DND-41 (cell line): ENCODE measurements around the gene GSTM3.

Experiments
- ATAC-seq: fragments of 200-7000 bp; cut with Tn5 transposase; 3 replicates; pipeline ENCODE4 v1.9.1; 2021; ENCODE audit warnings: low read depth; ENCODE audit not compliant: insufficient read depth
- DNase-seq: peaks from one replicate; pipeline ENCODE4 v3.0.0-alpha.2; 2020
- H2AFZ ChIP-seq: 2 replicates; pipeline ENCODE4 v1.6.0; 2012; ENCODE audit warnings: low read depth, low read length
- H3K27ac ChIP-seq: 2 replicates; pipeline ENCODE4 v1.5.1; 2012; ENCODE audit warnings: low read length, inconsistent platforms
- H3K27me3 ChIP-seq: fragments of 200-600 bp; sonication (generic); 2 replicates; pipeline ENCODE4 v1.6.0; 2012; ENCODE audit warnings: low read length, mild to moderate bottlenecking, inconsistent platforms; ENCODE audit not compliant: insufficient read depth, poor library complexity
- H3K36me3 ChIP-seq: 2 replicates; pipeline ENCODE4 v1.5.1; 2012; ENCODE audit warnings: low read length, inconsistent platforms; ENCODE audit not compliant: insufficient read depth
- H3K4me1 ChIP-seq: 2 replicates; pipeline ENCODE4 v1.5.1; 2012; ENCODE audit warnings: mild to moderate bottlenecking, low read length; ENCODE audit not compliant: insufficient read depth
- H3K4me2 ChIP-seq: 2 replicates; pipeline ENCODE4 v1.6.0; 2012; ENCODE audit warnings: mild to moderate bottlenecking, moderate library complexity, low read length, inconsistent platforms; ENCODE audit not compliant: insufficient read depth
- H3K4me3 ChIP-seq, 2 experiments: fragments of 200-600 bp in 1 of 2; shearing (Covaris generic) in 1 of 2; 2 replicates each; pipeline ENCODE4 v1.5.1; 2012 to 2016; ENCODE audit warnings: inconsistent platforms in 2 of 2, low read length in 2 of 2, mild to moderate bottlenecking in 2 of 2, low read depth in 1 of 2, moderate library complexity in 1 of 2
- H3K79me2 ChIP-seq: 2 replicates; pipeline ENCODE4 v1.6.0; 2012; ENCODE audit warnings: low read length, inconsistent platforms; ENCODE audit not compliant: insufficient read depth
- H3K9ac ChIP-seq: 2 replicates; pipeline ENCODE4 v1.6.0; 2012; ENCODE audit warnings: low read depth, mild to moderate bottlenecking, inconsistent platforms, low read length, moderate library complexity
- H3K9me3 ChIP-seq: 2 replicates; pipeline ENCODE4 v1.5.1; 2012; ENCODE audit warnings: low read length, moderate library complexity, mild to moderate bottlenecking, inconsistent platforms; ENCODE audit not compliant: insufficient read depth, severe bottlenecking
- H4K20me1 ChIP-seq: 2 replicates; pipeline ENCODE4 v1.6.0; 2012; ENCODE audit warnings: low read length; ENCODE audit not compliant: insufficient read depth
- EZH2 ChIP-seq: IDR thresholded peaks from 3 replicates; pipeline ENCODE4 v1.6.1; 2012; ENCODE audit warnings: borderline replicate concordance, low read depth, mild to moderate bottlenecking, moderate library complexity, low read length, inconsistent platforms; ENCODE audit not compliant: severe bottlenecking
- TF ChIP-seq, protein P1 (sequence below): IDR thresholded peaks from 2 replicates; pipeline ENCODE4 v1.5.1; 2012; ENCODE audit warnings: borderline replicate concordance, low read length, moderate library complexity, mild to moderate bottlenecking; ENCODE audit not compliant: poor library complexity, severe bottlenecking; ENCODE audit errors: extremely low read depth

Gene GSTM3

DNA sequence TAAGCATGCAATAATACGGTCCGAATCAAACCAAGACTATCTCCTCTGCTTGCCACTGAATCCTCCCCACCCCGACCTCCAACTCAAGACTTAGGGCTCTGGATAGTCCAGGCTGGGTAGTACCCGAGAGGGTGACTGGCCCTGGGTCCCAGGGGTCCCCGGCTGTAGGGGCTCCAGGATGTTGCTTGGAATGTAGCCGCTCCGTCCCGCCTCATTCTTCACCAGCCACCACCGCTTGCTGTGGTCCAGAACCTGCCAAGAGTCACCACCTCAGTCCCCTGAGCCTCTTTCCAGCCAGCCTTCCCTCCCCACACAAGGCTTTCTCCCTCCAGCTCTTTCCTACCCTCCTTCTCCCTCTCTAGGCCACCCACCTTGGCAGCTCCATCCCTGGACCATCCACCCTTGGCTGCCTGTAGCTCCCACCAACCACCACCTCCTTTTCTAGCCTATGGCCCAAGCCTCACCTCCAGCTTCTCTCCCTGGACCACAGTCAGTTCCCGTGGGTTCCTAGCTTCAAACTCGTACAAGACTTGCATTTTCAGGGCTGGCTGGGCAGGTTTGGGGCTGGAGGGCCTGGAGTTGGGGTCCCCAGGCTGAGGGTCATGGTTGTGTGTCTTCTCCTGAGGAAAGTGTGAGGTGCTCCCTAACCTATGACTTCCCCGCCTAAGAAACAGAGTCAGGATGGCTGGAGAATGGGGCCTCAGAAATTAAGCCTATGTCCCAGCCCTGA, 10.9 kb upstream of the GSTM3 start:
- Histone ChIP-seq H3K9me3 (peaks cover 5% of the 10 kb centered on the region), H3K4me1 (no peaks in the 10 kb centered on the region), H3K9ac (no peak overlapping the region), H3K79me2 (no peaks in the 10 kb centered on the region), H4K20me1 (no peaks in the 10 kb centered on the region), H3K36me3 (no peaks in the 10 kb centered on the region), H3K4me3 (no peak overlapping the region), H3K27ac (no peak overlapping the region), H3K27me3 (no peaks in the 10 kb centered on the region), H2AFZ (no peak overlapping the region), H3K4me2 (no peak overlapping the region)
- DNase-seq (no peak), ATAC-seq (no peak)
- TF ChIP-seq, protein P1, sequence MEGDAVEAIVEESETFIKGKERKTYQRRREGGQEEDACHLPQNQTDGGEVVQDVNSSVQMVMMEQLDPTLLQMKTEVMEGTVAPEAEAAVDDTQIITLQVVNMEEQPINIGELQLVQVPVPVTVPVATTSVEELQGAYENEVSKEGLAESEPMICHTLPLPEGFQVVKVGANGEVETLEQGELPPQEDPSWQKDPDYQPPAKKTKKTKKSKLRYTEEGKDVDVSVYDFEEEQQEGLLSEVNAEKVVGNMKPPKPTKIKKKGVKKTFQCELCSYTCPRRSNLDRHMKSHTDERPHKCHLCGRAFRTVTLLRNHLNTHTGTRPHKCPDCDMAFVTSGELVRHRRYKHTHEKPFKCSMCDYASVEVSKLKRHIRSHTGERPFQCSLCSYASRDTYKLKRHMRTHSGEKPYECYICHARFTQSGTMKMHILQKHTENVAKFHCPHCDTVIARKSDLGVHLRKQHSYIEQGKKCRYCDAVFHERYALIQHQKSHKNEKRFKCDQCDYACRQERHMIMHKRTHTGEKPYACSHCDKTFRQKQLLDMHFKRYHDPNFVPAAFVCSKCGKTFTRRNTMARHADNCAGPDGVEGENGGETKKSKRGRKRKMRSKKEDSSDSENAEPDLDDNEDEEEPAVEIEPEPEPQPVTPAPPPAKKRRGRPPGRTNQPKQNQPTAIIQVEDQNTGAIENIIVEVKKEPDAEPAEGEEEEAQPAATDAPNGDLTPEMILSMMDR, result no peak
- no peak for TF ChIP-seq EZH2

DNA sequence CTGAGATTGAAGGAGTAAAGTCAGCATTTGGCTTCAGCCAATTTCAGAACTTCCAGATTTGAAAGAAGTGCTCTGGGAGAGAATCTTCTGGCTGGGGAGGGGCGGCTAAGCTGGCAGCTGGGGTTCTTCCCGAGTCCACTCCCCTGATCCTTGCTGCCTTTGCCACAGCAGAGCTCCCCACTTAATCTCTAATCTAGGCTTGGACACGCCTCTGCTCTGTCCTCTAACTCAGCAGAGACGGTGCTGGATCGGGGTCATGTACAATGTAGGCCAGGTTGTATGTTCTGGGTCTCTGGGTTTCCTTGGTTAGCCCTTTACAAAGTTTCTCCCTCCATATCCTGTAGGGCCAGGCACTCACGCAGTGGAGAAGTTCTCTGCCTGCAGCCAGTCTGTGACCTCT, 10.1 kb upstream of the GSTM3 start:
- H3K4me1 ChIP-seq, result no peaks in the 10 kb centered on the region
- H3K4me3 ChIP-seq, result no peak overlapping the region
- H3K36me3 ChIP-seq, result no peaks in the 10 kb centered on the region
- no peaks in the 10 kb centered on the region for H4K20me1 ChIP-seq
- H3K79me2 ChIP-seq, result no peaks in the 10 kb centered on the region
- no peak overlapping the region for H3K27ac ChIP-seq
- H3K27me3 ChIP-seq, result no peaks in the 10 kb centered on the region
- ATAC-seq (no peak), DNase-seq (no peak)
- H3K4me2 ChIP-seq, result no peak overlapping the region
- no peak overlapping the region for H2AFZ ChIP-seq
- TF ChIP-seq, protein P1, result no peak
- no peak for TF ChIP-seq EZH2
- peaks cover 5% of the 10 kb centered on the region for H3K9me3 ChIP-seq
- no peak overlapping the region for H3K9ac ChIP-seq

DNA sequence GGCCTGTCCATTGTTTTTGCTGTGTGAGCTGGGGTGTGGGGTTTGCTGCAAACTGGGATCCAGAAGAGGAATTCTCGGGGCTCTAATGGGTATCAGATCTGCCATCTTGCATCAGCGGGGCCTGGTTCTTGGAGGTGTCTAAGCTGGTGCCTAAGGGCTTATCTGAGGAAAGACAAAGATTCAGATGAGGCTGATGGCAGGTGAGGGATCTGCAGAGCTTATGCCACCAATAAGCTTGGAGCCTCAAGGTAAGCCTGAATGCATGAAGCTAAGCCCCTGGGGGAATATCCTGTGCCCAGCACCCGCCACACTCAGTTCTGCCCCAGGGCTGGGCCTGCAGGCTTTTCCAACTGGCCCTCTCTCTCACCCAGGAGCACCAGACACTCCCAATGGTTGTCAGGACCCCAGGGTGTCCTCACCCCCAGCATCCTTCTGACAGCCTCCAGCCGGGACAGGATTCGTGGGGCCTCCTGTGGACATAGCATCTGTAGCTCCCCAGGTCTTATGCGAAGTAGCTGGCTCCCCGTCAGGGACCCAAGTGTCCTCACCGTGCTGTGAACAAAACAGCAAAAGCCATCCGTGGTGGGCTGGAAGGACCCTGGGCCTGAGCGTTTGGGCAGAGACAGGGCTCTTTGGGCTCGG, 9.5 kb upstream of the GSTM3 start:
- Histone ChIP-seq H3K27me3 (no peaks in the 10 kb centered on the region), H4K20me1 (no peaks in the 10 kb centered on the region), H3K36me3 (no peaks in the 10 kb centered on the region), H2AFZ (no peak overlapping the region), H3K79me2 (no peaks in the 10 kb centered on the region), H3K4me1 (no peaks in the 10 kb centered on the region), H3K4me3 (no peak overlapping the region), H3K9me3 (peaks cover 5% of the 10 kb centered on the region), H3K27ac (no peak overlapping the region), H3K9ac (no peak overlapping the region), H3K4me2 (no peak overlapping the region)
- ATAC-seq (no peak), DNase-seq (no peak)
- TF ChIP-seq EZH2, result no peak
- TF ChIP-seq, protein P1, result no peak
